ENCODE data around the gene MCOLN3.

MCOLN3 gene
- long read RNA-seq, result 0 reads

GRCh38 chr1:85048296-85049064, at the start of gene MCOLN3:
Gene MCOLN3 (minus strand): TSS chr1:85048500. CDS start chr1:85045360, 3,140 bp downstream.
- no peak for DNase-seq (ENCODE audit: low read depth in 1 of 2, low spot score in 1 of 2)
- peak within 1 kb of the TSS; percentile 20; the same call in 1 of the 2 replicates for H3K4me3 ChIP-seq (replicated peaks; ENCODE audit: insufficient read depth, low read length)
- H3K27me3 ChIP-seq (ENCODE audit: insufficient read depth, poor library complexity, severe bottlenecking), result peaks cover 42% of the 10 kb centered on the region
- TF ChIP-seq REST (IDR thresholded peaks at IDR 0.05; ENCODE audit: insufficient replicate concordance, low read depth) (no peak), SPI1 (IDR thresholded peaks at IDR 0.05; ENCODE audit: borderline replicate concordance, low read depth) (no peak), GABPA (IDR thresholded peaks at IDR 0.05; ENCODE audit: low read depth) (no peak)
- H3K27ac ChIP-seq (replicated peaks), result no peak within 1 kb of the TSS

- Histone ChIP-seq H3K4me3 (replicated peaks; ENCODE audit: insufficient read depth, low read length) (no peak overlapping the region), H3K27me3 (ENCODE audit: insufficient read depth, poor library complexity, severe bottlenecking) (no peaks in the 10 kb centered on the region), H3K27ac (replicated peaks) (no peak overlapping the region)
- DNase-seq (ENCODE audit: low read depth in 1 of 2, low spot score in 1 of 2), result no peak
- TF ChIP-seq SPI1 (IDR thresholded peaks at IDR 0.05; ENCODE audit: borderline replicate concordance, low read depth) (no peak), POLR2AphosphoS5 (IDR thresholded peaks at IDR 0.05; ENCODE audit: low read depth) (no peak), REST (IDR thresholded peaks at IDR 0.05; ENCODE audit: insufficient replicate concordance, low read depth) (no peak), GABPA (IDR thresholded peaks at IDR 0.05; ENCODE audit: low read depth) (no peak), CTCF (IDR thresholded peaks at IDR 0.05; ENCODE audit: insufficient read depth, low read length) (no peak)
Measured at GRCh38 chr1:85093644-85094043, 45.3 kb upstream of the MCOLN3 start.

GRCh38 chr1:85091671-85092280, 43.5 kb upstream of the MCOLN3 start:
- Histone ChIP-seq H3K27ac (replicated peaks) (peak overlapping the region; percentile 28), H3K4me3 (replicated peaks; ENCODE audit: insufficient read depth, low read length) (no peak overlapping the region)

More at GRCh38 chr1:85091671-85092280, 43.5 kb upstream of the MCOLN3 start:
- DNase-seq (ENCODE audit: low read depth in 1 of 2, low spot score in 1 of 2), result peak in 1 of 2 experiments; percentile 39
- TF ChIP-seq POLR2AphosphoS5 (IDR thresholded peaks at IDR 0.05; ENCODE audit: low read depth) (no peak), REST (IDR thresholded peaks at IDR 0.05; ENCODE audit: insufficient replicate concordance, low read depth) (no peak), CTCF (IDR thresholded peaks at IDR 0.05; ENCODE audit: insufficient read depth, low read length) (no peak), GABPA (IDR thresholded peaks at IDR 0.05; ENCODE audit: low read depth) (peak; percentile 74), SPI1 (IDR thresholded peaks at IDR 0.05; ENCODE audit: borderline replicate concordance, low read depth) (no peak)
- no peaks in the 10 kb centered on the region for H3K27me3 ChIP-seq (ENCODE audit: insufficient read depth, poor library complexity, severe bottlenecking)

Data from HL-60 (cell line).